T47D (cell line): ENCODE data around the gene PER1.
"Not testable (repeated sequence)": the region's sequence is repeated elsewhere in the genome, so short reads cannot be mapped to it uniquely, and the experiment has no call there.

Source experiments
- DNase-seq, 2 experiments: peaks; one replicate each; pipeline versions ENCODE4 v3.0.0 to v3.0.0-alpha.2; 2011 to 2012; ENCODE audit warnings: low read depth in 1 of 2, low spot score in 1 of 2
- JUND ChIP-seq: IDR thresholded peaks from 2 replicates; pipeline ENCODE4 v1.6.1; 2012; ENCODE audit warnings: low read depth
- in situ Hi-C: cut with HindIII; loops from 2 replicates; pipeline ENCODE4 v1.10.0; 2016; ENCODE audit warnings: low sequenced_read_pairs, low pct_unique_long_range_greater_than_20kb

PER1 gene

DNA sequence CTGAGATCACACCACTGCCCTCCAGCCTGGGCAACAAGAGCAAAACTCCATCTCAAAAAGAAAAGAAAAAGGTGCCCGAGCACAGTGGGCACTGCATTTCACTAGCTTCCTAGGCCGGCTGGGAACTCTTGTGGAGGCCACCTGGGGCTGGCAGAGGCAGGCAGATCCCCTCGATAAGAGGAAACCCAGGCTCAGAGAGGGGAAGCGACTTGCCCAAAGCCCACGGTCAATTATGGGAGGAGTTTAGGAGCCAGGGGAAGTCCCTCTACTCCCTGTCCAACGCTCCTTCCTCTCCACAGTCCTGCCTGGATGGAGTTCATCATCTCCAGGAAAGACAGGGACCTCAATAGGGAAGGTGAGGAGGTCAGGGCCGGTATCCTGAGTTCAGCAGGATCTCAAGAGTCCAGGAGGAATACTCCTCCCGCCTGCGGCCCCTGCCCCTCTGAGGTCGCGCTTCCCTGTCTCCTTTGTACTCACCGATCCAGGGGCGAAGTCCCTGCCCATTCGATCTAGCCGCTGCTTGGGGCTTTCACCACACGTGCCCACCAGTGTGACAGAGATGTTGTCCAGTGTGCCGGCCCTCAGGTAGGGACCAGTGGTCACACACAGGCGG, 34.7 kb downstream of the PER1 start:
- in situ Hi-C loops: no loop called here
- DNase-seq: no peak
- no peak for TF ChIP-seq JUND

DNA sequence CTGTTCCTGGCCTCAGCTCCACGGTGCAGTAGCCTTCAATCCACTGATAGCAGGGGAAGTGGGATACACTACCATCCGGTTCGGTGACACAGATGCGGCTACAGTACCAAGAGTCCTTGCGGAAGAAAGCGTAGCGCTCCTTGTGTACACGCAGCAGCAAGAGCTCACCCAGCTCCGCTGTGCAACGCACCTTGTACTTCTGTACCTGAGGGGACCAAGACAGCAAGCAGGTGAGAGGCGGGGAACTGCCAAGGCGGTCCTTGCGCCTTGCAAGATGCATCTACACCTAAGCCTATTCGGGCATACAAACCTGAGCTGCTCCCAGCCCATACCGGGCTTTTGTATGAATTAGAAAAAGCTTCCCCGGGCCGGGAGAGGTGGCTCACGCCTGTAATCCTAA, 35.4 kb downstream of the PER1 start:
- TF ChIP-seq JUND: no peak
- DNase-seq: no peak
- in situ Hi-C loops: no loop called here

DNA sequence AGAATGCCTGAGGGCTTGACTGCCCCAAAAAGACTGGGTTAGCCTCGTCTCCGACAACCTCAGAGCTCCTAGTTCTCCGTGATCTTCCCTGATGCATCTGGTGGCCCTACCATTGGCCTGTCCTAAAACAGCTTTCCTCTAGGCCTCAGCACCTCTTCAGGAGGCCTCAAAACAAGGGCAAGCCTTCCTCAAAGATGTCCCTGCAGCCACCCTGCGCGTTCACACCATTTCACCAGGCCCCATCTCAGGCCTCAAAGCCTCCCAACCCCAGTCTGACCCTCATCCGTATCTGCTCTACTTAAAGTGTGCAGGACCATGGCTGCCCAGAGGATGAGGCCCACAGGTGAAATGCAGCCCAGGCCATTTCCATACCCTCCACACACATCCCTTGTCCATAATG, 41.3 kb downstream of the PER1 start:
- no peak for DNase-seq
- in situ Hi-C loops: no loop called here
- TF ChIP-seq JUND: no peak

DNA sequence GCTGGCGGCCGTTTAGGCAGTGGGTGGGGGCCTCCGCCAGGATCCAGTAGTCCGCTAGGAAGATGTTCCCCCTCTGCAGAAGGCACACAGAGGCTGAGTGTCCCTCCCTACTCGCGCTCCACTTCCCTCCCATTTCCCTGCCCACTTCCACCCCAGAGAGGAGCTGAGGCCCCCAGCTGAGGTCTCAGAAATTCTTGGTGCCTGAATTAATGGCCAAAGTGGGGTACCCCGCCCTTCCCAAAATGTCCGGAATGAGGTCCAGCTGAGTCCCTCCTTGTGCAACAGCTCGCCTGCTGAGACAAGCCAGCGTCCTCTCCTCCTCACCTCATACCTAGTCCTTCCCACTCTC, 41.8 kb downstream of the PER1 start:
- in situ Hi-C loops: no loop called here
- no peak for TF ChIP-seq JUND
- DNase-seq: no peak

DNA sequence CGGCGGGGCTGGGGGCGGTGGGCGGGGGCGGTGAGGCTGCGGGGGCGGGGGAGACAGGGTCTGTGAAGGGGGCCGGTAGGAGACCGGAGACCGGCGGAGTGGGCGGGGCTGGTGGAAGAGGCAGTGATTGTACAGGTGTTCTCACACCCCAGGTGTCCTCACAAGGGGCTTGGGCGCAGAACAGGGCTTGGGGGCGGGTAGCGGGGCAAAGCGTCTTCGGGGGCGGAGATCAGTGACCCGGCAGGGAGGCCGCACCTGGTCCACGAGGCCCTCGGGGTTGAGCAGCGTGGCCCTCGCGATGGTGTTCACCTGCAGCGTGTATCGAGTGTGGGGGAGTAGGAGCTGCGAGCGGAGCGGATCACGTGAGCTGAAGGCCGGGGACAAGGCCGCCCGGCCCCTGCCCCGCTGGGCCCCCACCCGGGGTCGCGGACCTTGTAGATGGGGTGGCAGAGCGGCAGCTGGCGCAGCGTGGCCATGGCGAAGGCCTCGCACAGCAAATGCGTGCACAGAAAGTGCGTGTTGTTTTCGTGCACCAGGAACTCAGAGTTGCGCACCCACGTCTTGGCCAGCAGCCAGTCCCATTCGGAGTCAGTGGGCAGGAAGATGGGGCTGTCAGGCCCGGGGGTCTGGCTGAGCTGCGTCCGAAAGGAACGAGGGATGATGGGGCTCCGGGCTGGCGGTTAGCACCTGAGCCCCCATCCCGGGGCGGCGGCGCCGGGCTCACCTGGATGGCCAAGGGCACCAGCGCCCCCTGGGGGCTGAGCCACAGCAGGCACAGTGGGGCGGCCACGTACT, 42.3 kb downstream of the PER1 start:
- no peak for DNase-seq
- no peak for TF ChIP-seq JUND
- in situ Hi-C loops: no loop called here

DNA sequence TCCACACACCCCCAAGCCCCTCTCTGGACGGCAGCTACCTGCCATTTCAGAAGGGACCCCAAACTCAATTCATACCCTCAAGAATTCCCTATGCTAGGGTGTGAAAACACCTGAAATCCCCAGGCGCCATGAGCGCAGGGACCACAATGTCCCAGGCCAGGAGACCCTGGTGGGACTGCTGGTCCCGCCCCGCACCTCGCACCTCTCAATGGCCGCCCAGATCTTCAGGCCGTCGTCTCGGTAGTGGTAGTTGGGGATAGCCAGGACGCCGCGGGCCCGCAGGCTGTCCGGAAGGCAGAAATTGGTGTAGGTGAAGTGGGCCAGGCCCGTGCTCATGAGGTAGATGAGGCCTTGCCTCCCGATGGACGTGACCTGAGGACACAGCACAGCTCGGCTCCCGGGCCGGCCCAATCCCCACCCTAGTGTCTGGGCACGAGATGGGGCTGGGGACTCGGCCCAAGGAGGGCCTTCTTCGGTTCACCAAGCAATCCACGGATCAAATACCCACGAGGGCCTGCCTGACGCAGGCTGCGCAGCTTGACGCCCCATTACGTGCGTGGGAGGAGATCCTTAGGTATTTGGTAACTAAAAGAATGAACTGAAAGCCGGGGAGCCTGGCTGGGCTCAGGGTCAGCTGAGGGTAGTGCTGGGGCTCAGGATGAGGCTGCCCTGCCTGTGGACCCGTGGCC, 43.1 kb downstream of the PER1 start:
- no peak for TF ChIP-seq JUND
- no peak for DNase-seq
- in situ Hi-C loops: no loop called here

DNA sequence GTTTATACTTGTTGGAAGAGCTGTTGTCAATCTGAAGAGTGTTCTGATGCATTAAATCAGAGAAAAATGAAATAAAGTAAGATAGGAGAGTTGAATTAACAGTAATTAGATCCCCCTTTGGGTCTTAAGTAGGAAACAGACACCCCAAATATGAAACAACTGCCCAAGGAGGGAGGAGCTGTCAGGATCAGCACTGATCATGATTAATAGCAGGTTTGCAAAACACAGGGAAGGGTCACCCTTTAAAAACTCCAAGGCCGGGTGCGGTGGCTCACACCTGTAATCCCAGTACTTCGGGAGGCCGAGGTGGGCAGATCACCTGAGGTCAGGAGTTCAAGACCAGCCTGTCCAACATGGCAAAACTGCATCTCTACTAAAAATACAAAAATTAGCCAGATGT, 45.2 kb downstream of the PER1 start:
- DNase-seq, in situ Hi-C loops: not testable (repeated sequence)

DNA sequence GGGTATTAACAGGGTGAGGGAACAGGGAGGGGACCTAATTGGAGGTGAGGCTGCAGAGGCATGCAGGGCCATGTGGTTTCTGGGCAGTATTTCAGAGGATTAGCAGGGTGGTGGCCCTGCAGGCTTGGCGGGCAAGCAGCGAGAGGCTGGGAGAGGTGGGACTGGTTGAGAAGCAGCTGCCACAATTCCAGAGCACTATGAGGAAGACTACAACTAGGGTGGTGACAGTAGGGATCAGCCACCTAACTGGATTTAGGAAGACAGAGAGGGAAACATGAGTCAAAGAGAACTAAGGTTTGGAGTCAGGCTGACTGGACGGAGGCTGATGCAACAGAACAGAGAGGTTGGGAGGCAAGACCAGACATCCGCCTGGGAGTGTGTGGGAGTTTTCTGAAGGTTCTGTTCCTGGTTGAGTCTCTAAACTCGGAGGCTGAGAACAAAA, 46.2 kb downstream of the PER1 start:
- in situ Hi-C loops: no loop called here
- TF ChIP-seq JUND: no peak
- no peak for DNase-seq

DNA sequence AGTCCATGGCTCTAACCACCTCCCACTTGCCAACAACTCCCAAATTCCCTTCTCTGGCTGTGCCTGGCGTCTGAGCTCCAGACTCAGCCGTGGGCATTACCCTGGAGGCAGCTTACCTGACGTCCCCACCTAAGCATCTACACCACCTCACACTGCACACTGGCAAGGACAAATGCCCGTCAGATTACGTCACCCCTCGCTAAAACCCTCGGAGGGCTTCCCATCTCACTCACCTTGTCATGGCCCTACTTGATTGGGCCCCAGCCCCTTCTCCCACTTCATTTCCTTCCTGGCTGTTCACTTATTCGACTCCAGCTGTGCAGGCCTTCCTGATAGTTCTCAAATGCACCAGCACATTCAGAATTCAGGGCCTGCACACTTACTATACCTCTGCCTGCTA, 47.3 kb downstream of the PER1 start:
- in situ Hi-C loops: no loop called here
- no peak for DNase-seq
- no peak for TF ChIP-seq JUND

DNA sequence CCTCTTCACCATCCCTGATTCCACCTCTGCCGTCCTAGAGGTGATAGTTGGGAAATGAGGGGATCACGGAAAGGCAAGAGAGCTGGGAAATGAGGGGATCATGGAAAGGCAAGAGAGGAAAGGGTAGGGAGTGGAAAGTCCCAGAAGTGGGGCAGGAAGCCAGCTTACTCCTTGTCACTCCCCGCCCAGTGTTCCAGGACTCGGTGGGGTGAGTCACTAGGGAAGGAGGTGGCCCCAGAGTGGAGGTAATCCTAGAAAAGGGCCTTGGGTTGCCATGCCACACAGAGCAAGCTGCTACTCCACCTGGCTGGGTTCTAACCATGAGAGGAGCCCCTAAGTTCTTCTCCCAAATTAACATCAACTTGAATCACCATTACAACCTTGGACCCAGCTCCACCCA, 48.7 kb downstream of the PER1 start:
- DNase-seq: no peak
- no peak for TF ChIP-seq JUND
- in situ Hi-C loops: no loop called here

DNA sequence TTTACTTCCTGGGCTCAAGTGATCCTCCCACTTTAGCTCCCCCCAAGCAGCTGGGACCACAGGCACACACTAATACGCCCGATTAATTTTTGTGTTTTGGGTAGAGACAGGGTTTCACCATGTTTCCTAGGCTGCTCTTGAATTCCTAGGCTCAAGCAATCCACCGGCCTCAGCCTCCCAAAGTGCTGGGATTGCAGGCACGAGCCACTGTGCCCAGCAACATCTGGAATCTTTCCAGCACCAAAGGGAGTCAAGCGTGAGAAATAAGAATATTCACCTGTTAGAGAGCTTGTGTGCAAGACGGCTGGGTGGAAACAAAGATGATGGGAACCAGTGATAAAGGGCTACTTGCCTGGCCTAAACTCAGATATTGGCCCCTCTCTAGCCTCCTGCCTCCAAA, 50.5 kb downstream of the PER1 start:
- no peak for TF ChIP-seq JUND
- DNase-seq: no peak
- in situ Hi-C loops: no loop called here

DNA sequence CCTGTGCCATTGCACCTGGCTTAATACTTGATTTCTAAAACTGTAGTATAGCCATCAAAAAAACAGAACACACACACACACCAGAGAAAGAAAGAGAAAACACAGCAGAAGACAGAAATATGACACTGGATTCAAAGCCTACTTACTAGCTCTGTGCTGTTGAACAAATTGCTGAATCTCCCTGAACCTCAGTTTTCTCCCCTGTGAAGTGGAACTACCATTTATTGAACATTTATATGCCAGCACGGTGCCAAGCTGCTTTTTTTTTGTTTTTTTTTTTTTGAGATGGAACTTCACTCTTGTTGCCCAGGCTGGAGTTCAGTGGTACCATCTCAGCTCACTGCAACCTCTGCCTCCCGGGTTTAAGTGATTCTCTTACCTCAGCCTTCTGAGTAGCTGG, 51.4 kb downstream of the PER1 start:
- in situ Hi-C loops: no loop called here
- no peak for TF ChIP-seq JUND
- DNase-seq: no peak

DNA sequence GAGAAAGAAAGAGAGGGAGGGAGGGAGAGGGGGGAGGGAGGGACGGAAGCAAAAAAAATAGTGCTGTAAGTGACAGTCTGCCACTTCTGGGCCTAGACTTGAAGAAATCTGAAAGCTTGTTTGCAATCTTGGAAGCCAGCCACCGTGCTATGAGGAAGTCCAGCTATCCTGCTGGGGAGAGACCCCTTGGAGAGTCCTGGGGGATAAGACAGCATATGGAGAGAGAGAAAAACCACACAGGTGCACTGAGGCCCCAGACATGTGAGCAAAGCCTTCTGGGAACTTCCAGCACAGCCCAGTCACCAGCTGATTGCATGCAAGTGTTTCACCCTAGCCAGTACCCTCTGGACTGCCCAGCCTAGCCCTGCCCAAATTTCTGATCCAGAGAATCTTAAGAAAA, 52.1 kb downstream of the PER1 start:
- TF ChIP-seq JUND: no peak
- in situ Hi-C loops: no loop called here
- no peak for DNase-seq
